ENCODE measurements around the gene ITGB1. TPM values are rescaled to one million over a fixed set of nuclear protein-coding genes. Genes with fewer than 3 reads are reported as not detected.

Gene ITGB1
- total RNA-seq, 1 experiment from 2014 or later, result 282 TPM

DNA sequence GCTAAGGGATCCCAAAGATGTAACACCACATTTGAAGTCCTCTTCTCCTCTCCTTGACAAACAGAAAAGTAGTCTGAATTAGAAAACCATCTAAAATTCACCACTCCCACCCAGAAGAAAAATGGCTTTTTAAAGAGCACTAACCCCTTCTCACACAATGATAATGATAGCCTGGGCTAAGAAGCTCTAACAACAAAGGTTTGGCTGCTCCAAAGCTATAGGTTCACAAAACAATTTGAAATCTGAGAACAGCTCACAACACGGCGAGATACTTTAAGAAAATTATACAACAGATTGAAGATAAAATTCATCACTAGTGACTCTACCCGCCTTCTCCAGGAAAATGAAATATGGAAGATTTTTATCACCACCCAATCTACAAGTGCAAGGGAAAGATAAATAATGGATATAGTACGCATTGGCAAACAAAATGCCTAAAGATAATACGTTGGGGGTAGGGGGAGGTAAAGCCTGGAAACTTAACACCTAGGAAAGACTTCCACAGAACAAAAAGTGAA is 7.4 kb downstream of the ITGB1 start:
- TF ChIP-seq EZH2 (IDR thresholded peaks at IDR 0.05; ENCODE audit: borderline replicate concordance, low read depth, low read length, poor library complexity, severe bottlenecking), result no peak
- no peak for TF ChIP-seq CTCF (conservative IDR thresholded peaks at IDR 0.05; ENCODE audit: low read depth, low read length)
- intact Hi-C loops (cut with micrococcal nuclease; ENCODE audit: unreplicated experiment), result no loop called here
- POLR2A ChIA-PET (ENCODE audit: low non-redundant PET), result no interaction called here
- no peaks in the 10 kb centered on the region for H3K9me3 ChIP-seq (ENCODE audit: low read depth, low read length, poor library complexity, severe bottlenecking)
- DNase-seq (ENCODE audit: low spot score), result peak; percentile 13
- no peaks in the 10 kb centered on the region for H3K27me3 ChIP-seq (replicated peaks; ENCODE audit: insufficient read depth, low read depth, low read length, poor library complexity)
- CTCF ChIA-PET, result no interaction called here
- peak overlapping the region; percentile 7 for H3K4me3 ChIP-seq (ENCODE audit: low read depth, low read length, poor library complexity, severe bottlenecking)
- H3K27ac ChIP-seq (ENCODE audit: low read depth, low read length, poor library complexity, severe bottlenecking), result peak overlapping the region; percentile 51
- no TSS peak for BruUV-seq (replicated peaks)
- H3K36me3 ChIP-seq (ENCODE audit: insufficient read depth, low read length, poor library complexity, severe bottlenecking), result no peaks in the 10 kb centered on the region
- peaks cover 54% of the 10 kb centered on the region for H3K4me1 ChIP-seq (ENCODE audit: insufficient read depth, low read length, poor library complexity, severe bottlenecking)

DNA sequence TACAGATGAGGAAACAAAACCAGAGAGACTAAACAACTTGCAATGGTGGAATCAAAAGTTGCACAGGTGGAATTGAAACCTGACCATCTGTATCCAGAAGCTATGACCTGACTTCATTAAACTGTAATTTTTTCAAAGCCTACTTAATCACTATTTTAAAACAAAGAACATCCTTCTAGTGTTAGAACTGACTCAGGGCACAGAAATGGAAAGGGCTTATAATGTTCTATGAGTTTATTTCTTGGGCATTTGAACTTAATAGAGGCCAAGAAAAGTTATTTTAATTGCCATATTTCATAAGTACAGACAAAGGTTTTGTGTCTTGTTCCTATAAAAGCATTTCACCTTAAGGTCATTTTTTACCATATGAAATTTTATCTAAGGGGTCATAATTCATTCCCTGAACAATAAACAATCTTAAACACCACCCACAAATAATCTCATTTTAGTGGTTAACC is 8.8 kb downstream of the ITGB1 start:
- DNase-seq (ENCODE audit: low spot score), result no peak
- intact Hi-C loops (cut with micrococcal nuclease; ENCODE audit: unreplicated experiment), result no loop called here
- CTCF ChIA-PET, result no interaction called here
- Histone ChIP-seq H3K27ac (ENCODE audit: low read depth, low read length, poor library complexity, severe bottlenecking) (no peak overlapping the region), H3K4me1 (ENCODE audit: insufficient read depth, low read length, poor library complexity, severe bottlenecking) (peaks cover 46% of the 10 kb centered on the region), H3K36me3 (ENCODE audit: insufficient read depth, low read length, poor library complexity, severe bottlenecking) (no peaks in the 10 kb centered on the region), H3K9me3 (ENCODE audit: low read depth, low read length, poor library complexity, severe bottlenecking) (no peaks in the 10 kb centered on the region), H3K27me3 (replicated peaks; ENCODE audit: insufficient read depth, low read depth, low read length, poor library complexity) (no peaks in the 10 kb centered on the region), H3K4me3 (ENCODE audit: low read depth, low read length, poor library complexity, severe bottlenecking) (no peak overlapping the region)
- POLR2A ChIA-PET (ENCODE audit: low non-redundant PET), result no interaction called here
- no TSS peak for BruUV-seq (replicated peaks)
- no peak for TF ChIP-seq EZH2 (IDR thresholded peaks at IDR 0.05; ENCODE audit: borderline replicate concordance, low read depth, low read length, poor library complexity, severe bottlenecking)
- TF ChIP-seq CTCF (conservative IDR thresholded peaks at IDR 0.05; ENCODE audit: low read depth, low read length), result no peak

- BruUV-seq (replicated peaks), result no TSS peak
- no peak for DNase-seq (ENCODE audit: low spot score)
- ChIA-PET CTCF (no interaction called here), POLR2A (ENCODE audit: low non-redundant PET) (no interaction called here)
- peaks cover 38% of the 10 kb centered on the region for H3K4me1 ChIP-seq (ENCODE audit: insufficient read depth, low read length, poor library complexity, severe bottlenecking)
- intact Hi-C loops (cut with micrococcal nuclease; ENCODE audit: unreplicated experiment), result no loop called here
- no peaks in the 10 kb centered on the region for H3K36me3 ChIP-seq (ENCODE audit: insufficient read depth, low read length, poor library complexity, severe bottlenecking)
- H3K27me3 ChIP-seq (replicated peaks; ENCODE audit: insufficient read depth, low read depth, low read length, poor library complexity), result no peaks in the 10 kb centered on the region
- TF ChIP-seq EZH2 (IDR thresholded peaks at IDR 0.05; ENCODE audit: borderline replicate concordance, low read depth, low read length, poor library complexity, severe bottlenecking), result no peak
- no peak for TF ChIP-seq CTCF (conservative IDR thresholded peaks at IDR 0.05; ENCODE audit: low read depth, low read length)
- no peak overlapping the region for H3K27ac ChIP-seq (ENCODE audit: low read depth, low read length, poor library complexity, severe bottlenecking)
- H3K4me3 ChIP-seq (ENCODE audit: low read depth, low read length, poor library complexity, severe bottlenecking), result no peak overlapping the region
- no peaks in the 10 kb centered on the region for H3K9me3 ChIP-seq (ENCODE audit: low read depth, low read length, poor library complexity, severe bottlenecking)
Observed at GRCh38 chr10:32948451-32948850, 9.6 kb downstream of the ITGB1 start.

All from A673 (cell line).